ENCODE measurements around the gene AFF1.
"Not testable (repeated sequence)": the region's sequence is repeated elsewhere in the genome, so short reads cannot be mapped to it uniquely, and the experiment has no call there.

Gene AFF1

DNA sequence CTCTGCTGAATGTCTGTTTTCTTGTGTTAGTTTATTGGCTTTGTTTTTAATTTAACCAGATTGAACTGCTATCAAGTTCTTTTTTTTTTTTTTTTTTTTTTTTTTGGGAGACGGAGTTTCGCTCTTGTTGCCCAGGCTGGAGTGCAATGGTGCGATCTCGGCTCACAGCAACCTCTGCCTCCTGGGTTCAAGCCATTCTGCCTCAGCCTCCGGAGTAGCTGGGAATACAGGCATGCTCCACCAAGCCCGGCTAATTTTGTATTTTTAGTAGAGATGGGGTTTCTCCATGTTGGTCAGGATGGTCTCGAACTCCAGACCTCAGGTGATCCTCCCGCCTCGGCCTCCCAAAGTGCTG lies 78.1 kb downstream of the AFF1 start:
- peaks cover 41% of the 10 kb centered on the region for H3K4me1 ChIP-seq (ENCODE audit: control insufficient read depth, insufficient read depth, low read length)
- H3K9ac ChIP-seq (ENCODE audit: low read length); H3K36me3 ChIP-seq (ENCODE audit: control insufficient read depth, insufficient read depth, low read length); H3K9me3 ChIP-seq (ENCODE audit: control insufficient read depth, low read length); H3K27me3 ChIP-seq (ENCODE audit: control insufficient read depth, insufficient read depth, low read length); H3K4me3 ChIP-seq (ENCODE audit: low read length): not testable (repeated sequence)

- Histone ChIP-seq H3K27me3 (ENCODE audit: control insufficient read depth, insufficient read depth, low read length) (no peaks in the 10 kb centered on the region), H3K9ac (ENCODE audit: low read length) (no peak overlapping the region), H3K4me1 (ENCODE audit: control insufficient read depth, insufficient read depth, low read length) (peaks cover 42% of the 10 kb centered on the region), H3K9me3 (ENCODE audit: control insufficient read depth, low read length) (no peaks in the 10 kb centered on the region), H3K4me3 (ENCODE audit: low read length) (no peak overlapping the region), H3K36me3 (ENCODE audit: control insufficient read depth, insufficient read depth, low read length) (no peaks in the 10 kb centered on the region)
These were observed 79.5 kb downstream of the AFF1 start for GRCh38 chr4:87014284-87014782.

- no peaks in the 10 kb centered on the region for H3K9me3 ChIP-seq (ENCODE audit: control insufficient read depth, low read length)
- H3K27me3 ChIP-seq (ENCODE audit: control insufficient read depth, insufficient read depth, low read length), result no peaks in the 10 kb centered on the region
- H3K4me1 ChIP-seq (ENCODE audit: control insufficient read depth, insufficient read depth, low read length), result peaks cover 37% of the 10 kb centered on the region
- no peak overlapping the region for H3K4me3 ChIP-seq (ENCODE audit: low read length)
- no peak overlapping the region for H3K9ac ChIP-seq (ENCODE audit: low read length)
- H3K36me3 ChIP-seq (ENCODE audit: control insufficient read depth, insufficient read depth, low read length), result no peaks in the 10 kb centered on the region
These were observed 80.6 kb downstream of the AFF1 start for GRCh38 chr4:87015416-87015815.

DNA sequence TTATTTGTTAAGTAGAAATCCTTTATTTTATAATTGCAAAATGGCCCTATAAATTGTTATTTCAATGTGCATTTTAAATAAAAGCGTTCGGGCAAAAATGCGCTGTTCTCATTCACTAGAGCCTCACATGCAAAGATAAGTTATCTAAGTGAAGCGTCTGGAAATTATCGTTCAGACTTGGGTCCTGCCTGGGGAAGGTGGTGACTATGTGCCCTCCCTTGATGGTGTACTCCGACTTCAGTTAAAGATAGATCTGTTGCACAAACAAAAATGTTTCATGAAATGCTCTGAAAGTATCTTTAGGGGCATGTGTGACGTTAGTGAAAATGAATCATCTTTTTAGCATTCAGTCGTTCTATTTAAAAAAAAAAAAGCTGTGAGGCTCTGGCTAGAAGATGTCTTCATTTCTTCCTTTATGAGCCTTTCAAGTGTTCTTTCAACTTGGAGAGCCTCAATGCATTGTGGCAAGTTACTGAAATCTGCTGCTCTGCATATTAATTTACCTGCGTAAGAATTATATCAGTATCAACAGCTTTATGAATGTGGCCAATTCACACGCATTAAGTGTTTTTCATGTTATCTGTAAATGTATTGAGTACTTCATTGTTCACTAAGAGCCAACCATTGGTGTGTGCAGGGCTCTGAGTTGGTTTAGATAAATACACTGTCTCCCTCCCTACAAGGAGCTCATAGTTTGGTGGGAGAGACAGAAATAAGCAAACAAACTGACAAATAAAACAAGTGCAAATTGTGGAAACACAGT lies 83.0 kb downstream of the AFF1 start:
- no peaks in the 10 kb centered on the region for H3K9me3 ChIP-seq (ENCODE audit: control insufficient read depth, low read length)
- no peak overlapping the region for H3K9ac ChIP-seq (ENCODE audit: low read length)
- no peaks in the 10 kb centered on the region for H3K27me3 ChIP-seq (ENCODE audit: control insufficient read depth, insufficient read depth, low read length)
- H3K36me3 ChIP-seq (ENCODE audit: control insufficient read depth, insufficient read depth, low read length), result no peaks in the 10 kb centered on the region
- peaks cover 25% of the 10 kb centered on the region for H3K4me1 ChIP-seq (ENCODE audit: control insufficient read depth, insufficient read depth, low read length)
- H3K4me3 ChIP-seq (ENCODE audit: low read length), result no peak overlapping the region

GRCh38 chr4:87018753-87019152 lies 83.9 kb downstream of the AFF1 start:
- no peaks in the 10 kb centered on the region for H3K9me3 ChIP-seq (ENCODE audit: control insufficient read depth, low read length)
- H3K9ac ChIP-seq (ENCODE audit: low read length), result no peak overlapping the region
- no peak overlapping the region for H3K4me3 ChIP-seq (ENCODE audit: low read length)
- peaks cover 24% of the 10 kb centered on the region for H3K4me1 ChIP-seq (ENCODE audit: control insufficient read depth, insufficient read depth, low read length)
- H3K36me3 ChIP-seq (ENCODE audit: control insufficient read depth, insufficient read depth, low read length), result no peaks in the 10 kb centered on the region
- H3K27me3 ChIP-seq (ENCODE audit: control insufficient read depth, insufficient read depth, low read length), result no peaks in the 10 kb centered on the region

- Histone ChIP-seq H3K4me1 (ENCODE audit: control insufficient read depth, insufficient read depth, low read length) (peaks cover 23% of the 10 kb centered on the region), H3K4me3 (ENCODE audit: low read length) (no peak overlapping the region), H3K27me3 (ENCODE audit: control insufficient read depth, insufficient read depth, low read length) (no peaks in the 10 kb centered on the region), H3K36me3 (ENCODE audit: control insufficient read depth, insufficient read depth, low read length) (no peaks in the 10 kb centered on the region), H3K9ac (ENCODE audit: low read length) (no peak overlapping the region), H3K9me3 (ENCODE audit: control insufficient read depth, low read length) (no peaks in the 10 kb centered on the region)
These were observed 84.5 kb downstream of the AFF1 start for GRCh38 chr4:87019246-87019791.

DNA sequence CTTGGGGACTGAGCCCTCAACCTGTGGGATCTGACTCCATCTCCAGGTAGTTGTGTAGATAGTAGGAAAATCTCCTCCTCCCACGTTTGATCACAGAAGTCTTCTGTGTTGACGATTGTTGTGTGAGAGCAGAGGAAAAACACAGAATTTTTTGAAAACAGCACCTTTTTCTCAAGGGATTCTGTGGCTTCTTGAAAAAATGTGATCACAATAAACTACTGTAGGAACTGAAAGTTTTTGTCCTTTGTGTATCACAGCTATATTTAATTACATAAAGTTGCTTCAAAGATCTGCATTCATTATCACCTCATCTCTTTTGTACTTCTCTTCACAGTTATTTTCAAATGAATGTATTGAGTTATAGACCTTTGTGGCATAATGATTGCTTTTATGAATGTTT lies 85.1 kb downstream of the AFF1 start:
- Histone ChIP-seq H3K9me3 (ENCODE audit: control insufficient read depth, low read length) (no peaks in the 10 kb centered on the region), H3K9ac (ENCODE audit: low read length) (no peak overlapping the region), H3K27me3 (ENCODE audit: control insufficient read depth, insufficient read depth, low read length) (no peaks in the 10 kb centered on the region), H3K36me3 (ENCODE audit: control insufficient read depth, insufficient read depth, low read length) (no peaks in the 10 kb centered on the region), H3K4me1 (ENCODE audit: control insufficient read depth, insufficient read depth, low read length) (peaks cover 23% of the 10 kb centered on the region), H3K4me3 (ENCODE audit: low read length) (no peak overlapping the region)

DNA sequence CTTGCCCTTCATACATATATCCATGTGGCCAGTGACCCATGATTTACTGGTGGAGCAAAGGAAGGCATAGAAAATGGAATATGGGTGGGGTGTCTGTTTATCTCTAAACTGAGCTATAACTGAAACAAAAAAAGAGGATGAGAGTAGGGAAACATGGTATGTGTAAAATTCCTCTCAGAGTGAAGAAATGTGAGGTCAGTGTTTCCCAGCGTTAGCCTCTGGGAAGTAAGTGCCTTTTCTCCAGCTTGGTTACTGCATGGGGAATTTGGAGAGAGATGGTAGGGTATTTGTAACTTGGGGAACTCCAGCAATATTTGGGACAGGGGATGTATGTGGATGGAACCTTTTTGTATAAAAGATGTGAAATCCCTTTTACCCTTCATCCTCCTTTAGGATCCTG lies 89.4 kb downstream of the AFF1 start:
- no peaks in the 10 kb centered on the region for H3K9me3 ChIP-seq (ENCODE audit: control insufficient read depth, low read length)
- no peak overlapping the region for H3K4me3 ChIP-seq (ENCODE audit: low read length)
- H3K36me3 ChIP-seq (ENCODE audit: control insufficient read depth, insufficient read depth, low read length), result no peaks in the 10 kb centered on the region
- H3K27me3 ChIP-seq (ENCODE audit: control insufficient read depth, insufficient read depth, low read length), result no peaks in the 10 kb centered on the region
- H3K4me1 ChIP-seq (ENCODE audit: control insufficient read depth, insufficient read depth, low read length), result peaks cover 36% of the 10 kb centered on the region
- H3K9ac ChIP-seq (ENCODE audit: low read length), result no peak overlapping the region

DNA sequence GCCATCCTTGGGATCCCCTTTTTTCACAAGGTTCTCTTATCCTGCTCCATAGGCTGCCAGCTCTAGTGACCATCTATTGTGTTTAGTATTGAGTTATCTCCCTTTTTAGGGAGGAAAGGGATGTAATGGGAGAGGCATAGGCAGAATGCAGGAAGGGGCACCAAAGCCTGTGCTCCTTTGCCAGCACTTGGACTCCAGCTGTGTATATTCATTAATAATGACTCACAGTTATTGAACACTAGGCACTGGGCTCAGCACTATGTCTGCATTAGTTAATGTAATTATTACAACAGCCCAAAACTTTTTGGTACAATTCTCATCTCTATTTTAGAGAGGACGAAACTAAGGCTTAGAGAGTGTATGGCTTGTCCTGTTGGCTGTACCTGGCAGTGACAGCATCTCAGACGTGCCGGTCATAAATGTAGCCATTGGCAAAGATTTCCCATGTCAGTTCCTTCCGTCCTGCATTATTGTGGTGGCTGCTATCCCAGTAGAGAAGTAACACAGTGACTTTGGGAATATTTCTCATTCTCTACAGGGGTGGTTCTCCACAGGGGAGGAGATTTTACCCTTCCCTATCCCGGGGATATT lies 90.3 kb downstream of the AFF1 start:
- H3K4me1 ChIP-seq (ENCODE audit: control insufficient read depth, insufficient read depth, low read length), result peaks cover 34% of the 10 kb centered on the region
- H3K27me3 ChIP-seq (ENCODE audit: control insufficient read depth, insufficient read depth, low read length), result no peaks in the 10 kb centered on the region
- H3K9me3 ChIP-seq (ENCODE audit: control insufficient read depth, low read length), result no peaks in the 10 kb centered on the region
- H3K36me3 ChIP-seq (ENCODE audit: control insufficient read depth, insufficient read depth, low read length), result no peaks in the 10 kb centered on the region
- H3K9ac ChIP-seq (ENCODE audit: low read length), result no peak overlapping the region
- no peak overlapping the region for H3K4me3 ChIP-seq (ENCODE audit: low read length)

- no peaks in the 10 kb centered on the region for H3K36me3 ChIP-seq (ENCODE audit: control insufficient read depth, insufficient read depth, low read length)
- no peak overlapping the region for H3K9ac ChIP-seq (ENCODE audit: low read length)
- H3K4me3 ChIP-seq (ENCODE audit: low read length), result no peak overlapping the region
- no peaks in the 10 kb centered on the region for H3K27me3 ChIP-seq (ENCODE audit: control insufficient read depth, insufficient read depth, low read length)
- H3K9me3 ChIP-seq (ENCODE audit: control insufficient read depth, low read length), result no peaks in the 10 kb centered on the region
- peaks cover 37% of the 10 kb centered on the region for H3K4me1 ChIP-seq (ENCODE audit: control insufficient read depth, insufficient read depth, low read length)
These were observed 90.8 kb downstream of the AFF1 start for GRCh38 chr4:87025614-87026041.

DNA sequence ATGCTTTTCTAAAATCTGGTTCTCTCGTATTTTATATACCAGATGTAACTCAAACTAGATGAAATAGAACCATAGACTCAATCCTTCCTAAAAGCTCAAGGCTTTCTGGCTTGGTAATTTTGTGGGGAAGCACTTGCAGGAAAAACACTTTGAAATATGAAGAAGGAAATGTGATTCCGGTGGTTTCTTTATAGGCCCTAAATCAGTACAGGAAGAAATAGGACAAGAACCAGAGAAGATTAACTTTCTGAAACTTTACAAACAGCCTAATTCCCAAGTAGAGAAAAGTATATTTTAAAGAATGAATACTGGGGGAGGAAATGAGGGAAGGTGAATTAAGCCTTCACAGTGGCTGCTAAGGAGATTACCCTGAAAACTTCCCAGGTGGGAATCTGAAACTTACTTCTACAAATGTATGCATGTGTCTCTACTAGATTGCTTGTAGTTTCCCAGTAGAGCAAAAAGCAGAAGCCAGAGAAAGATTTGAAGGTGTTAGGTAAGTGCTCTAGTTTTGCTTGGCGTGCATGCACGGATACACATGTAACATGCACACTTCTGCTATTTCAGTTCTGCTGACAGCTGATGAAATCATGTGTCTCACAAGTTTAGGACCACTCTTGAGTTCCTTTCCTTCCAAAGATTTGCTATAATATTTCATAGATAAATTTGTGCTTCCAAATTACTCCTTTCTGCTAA lies 92.1 kb downstream of the AFF1 start:
- no peaks in the 10 kb centered on the region for H3K36me3 ChIP-seq (ENCODE audit: control insufficient read depth, insufficient read depth, low read length)
- no peak overlapping the region for H3K9ac ChIP-seq (ENCODE audit: low read length)
- no peaks in the 10 kb centered on the region for H3K9me3 ChIP-seq (ENCODE audit: control insufficient read depth, low read length)
- no peak overlapping the region for H3K4me3 ChIP-seq (ENCODE audit: low read length)
- H3K27me3 ChIP-seq (ENCODE audit: control insufficient read depth, insufficient read depth, low read length), result no peaks in the 10 kb centered on the region
- H3K4me1 ChIP-seq (ENCODE audit: control insufficient read depth, insufficient read depth, low read length), result peaks cover 50% of the 10 kb centered on the region

GRCh38 chr4:87029356-87029755 lies 94.5 kb downstream of the AFF1 start:
- peaks cover 58% of the 10 kb centered on the region for H3K4me1 ChIP-seq (ENCODE audit: control insufficient read depth, insufficient read depth, low read length)
- H3K4me3 ChIP-seq (ENCODE audit: low read length), result no peak overlapping the region

More at GRCh38 chr4:87029356-87029755, 94.5 kb downstream of the AFF1 start:
- H3K9ac ChIP-seq (ENCODE audit: low read length), result no peak overlapping the region
- H3K36me3 ChIP-seq (ENCODE audit: control insufficient read depth, insufficient read depth, low read length), result no peaks in the 10 kb centered on the region
- no peaks in the 10 kb centered on the region for H3K9me3 ChIP-seq (ENCODE audit: control insufficient read depth, low read length)
- no peaks in the 10 kb centered on the region for H3K27me3 ChIP-seq (ENCODE audit: control insufficient read depth, insufficient read depth, low read length)

Data from mucosa of stomach (tissue), 1 donor.